ENCODE data around the gene CALML6. TPM values are rescaled to one million over a fixed set of nuclear protein-coding genes. Genes with fewer than 3 reads are reported as not detected.

CALML6 gene
- total and polyA plus RNA-seq, 2 of the 4 experiments (the other 2 are of a cell fraction), result 0.91 TPM; not detected in 1

DNA sequence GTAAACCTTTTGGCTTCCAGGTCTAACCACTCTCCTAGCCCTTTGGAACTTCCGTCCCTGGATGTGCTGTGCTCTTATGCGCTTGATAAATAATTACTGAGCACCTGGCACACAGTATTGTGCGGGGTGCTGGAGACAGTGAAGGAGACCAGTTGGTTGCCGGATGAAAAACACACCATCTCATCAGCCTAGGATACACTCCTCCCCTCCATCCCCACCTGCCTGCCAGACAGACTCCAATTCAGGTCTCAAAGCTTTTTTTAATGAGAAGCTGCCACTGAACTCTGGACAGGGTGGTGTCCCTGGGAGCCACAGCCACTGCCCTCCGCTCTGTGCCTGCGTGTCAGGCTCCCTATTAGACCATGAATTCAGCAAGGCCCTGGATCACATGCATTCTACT is 33.3 kb upstream of the CALML6 start:
- in situ Hi-C loops (cut with MboI; ENCODE audit: low sequenced_read_pairs) (loop anchor here (10.0 kb wide), 1 partner anchor 87 kb away; no protein-coding TSS in a partner anchor), dilution Hi-C loops (cut with HindIII; ENCODE audit: low sequenced_read_pairs, unreplicated experiment) (loop anchor here (10.0 kb wide), 1 partner anchor 57 kb away; no protein-coding TSS in a partner anchor), intact Hi-C loops (cut with micrococcal nuclease) (loop anchor here (2.0 to 5.0 kb wide), 2 partner anchors 23 to 34 kb away; no protein-coding TSS in a partner anchor)
- no peak overlapping the region for H2BK15ac ChIP-seq (ENCODE audit: low read depth, low read length)
- no peak overlapping the region for H3K9ac ChIP-seq (ENCODE audit: low read depth, low read length)
- H3K36me3 ChIP-seq (ENCODE audit: control insufficient read depth, insufficient read depth, low read length), result peaks cover 12% of the 10 kb centered on the region
- H3K4ac ChIP-seq (ENCODE audit: low read depth, low read length), result no peak overlapping the region
- H2BK120ac ChIP-seq (ENCODE audit: low read depth, low read length), result no peak overlapping the region
- no peak overlapping the region for H4K91ac ChIP-seq (ENCODE audit: insufficient read depth, low read depth, low read length)
- no peak overlapping the region for H2AK9ac ChIP-seq (replicated peaks; ENCODE audit: low read depth, low read length, poor library complexity)
- no peaks in the 10 kb centered on the region for H3K9me3 ChIP-seq (ENCODE audit: control insufficient read depth, insufficient read depth, low read length)
- peaks cover 0 to 27% of the 10 kb centered on the region in 2 experiments; a peak in 2 of 4 replicates for H3K79me1 ChIP-seq (ENCODE audit: low read depth in 1 of 2, low read length in 2 of 2)
- no peak overlapping the region for H3K23ac ChIP-seq (ENCODE audit: low read depth, low read length)
- TF ChIP-seq CHD1 (IDR thresholded peaks at IDR 0.05; ENCODE audit: low read depth, low read length) (no peak), BHLHE40 (IDR thresholded peaks at IDR 0.05; ENCODE audit: low read depth, low read length) (no peak), RAD21 (IDR thresholded peaks at IDR 0.05; ENCODE audit: low read length) (no peak), POLR2A (IDR thresholded peaks at IDR 0.05; ENCODE audit: low read depth, low read length) (no peak), FOS (IDR thresholded peaks at IDR 0.05; ENCODE audit: low read depth, low read length) (no peak)
- no peak overlapping the region for H4K5ac ChIP-seq (ENCODE audit: low read depth, low read length)
- no peak overlapping the region for H2AFZ ChIP-seq (replicated peaks; ENCODE audit: low read length, poor library complexity)
- no peak overlapping the region for H2AK5ac ChIP-seq (ENCODE audit: low read depth, low read length)
- no peak overlapping the region for H3K27ac ChIP-seq (ENCODE audit: insufficient read depth, low read length)
- DNase-seq, result no peak
- no peaks in the 10 kb centered on the region for H3K27me3 ChIP-seq (ENCODE audit: control insufficient read depth, insufficient read depth, low read length)
- WGBS, 2 experiments (ENCODE audit: extremely low coverage in 2 of 2, insufficient read length in 1 of 2), result no CpG with 5 or more reads among the region's 6 CpGs
- H3K18ac ChIP-seq (ENCODE audit: low read depth, low read length), result no peak overlapping the region
- no TSS peak for BruUV-seq (replicated peaks)
- H3K14ac ChIP-seq (replicated peaks; ENCODE audit: low read depth, low read length), result no peak overlapping the region
- H3K4me1 ChIP-seq (ENCODE audit: control insufficient read depth, insufficient read depth, low read length), result peaks cover 10% of the 10 kb centered on the region
- H3K56ac ChIP-seq (ENCODE audit: extremely low read depth, insufficient read depth, low read length), result no peak overlapping the region
- ATAC-seq (ENCODE audit: low read depth), result no peak
- H2BK20ac ChIP-seq (ENCODE audit: low read depth, low read length), result no peak overlapping the region
- H4K20me1 ChIP-seq (ENCODE audit: insufficient read depth, low read length), result peaks cover 100% of the 10 kb centered on the region
- H3K9me1 ChIP-seq (ENCODE audit: insufficient read depth, low read length), result peaks cover 27% of the 10 kb centered on the region
- no peak overlapping the region for H3K4me3 ChIP-seq (ENCODE audit: insufficient read depth, low read depth, low read length)
- no peak overlapping the region for H2BK5ac ChIP-seq (ENCODE audit: low read depth, low read length, poor library complexity, severe bottlenecking)
- no peak overlapping the region for H4K8ac ChIP-seq (ENCODE audit: low read depth in 2 of 2, low read length in 2 of 2)
- H3K4me2 ChIP-seq (ENCODE audit: low read depth, low read length), result no peak overlapping the region
- CTCF ChIA-PET, result no interaction called here
- POLR2A ChIA-PET (ENCODE audit: unreplicated experiment), result no interaction called here

Measured in IMR-90 (cell line).